Astrocyte (in vitro differentiated cells and primary cell): ENCODE data around the gene SLC44A5. TPM values are rescaled to one million over a fixed set of nuclear protein-coding genes. Genes with fewer than 3 reads are reported as not detected.

Experiments used
- DNase-seq: peaks from one replicate; pipeline ENCODE4 v3.0.0-alpha.2; 2010; ENCODE audit warnings: low read depth
- FAIRE-seq: peaks from 2 replicates; lab custom pipeline; 2011; peaks lifted over from hg19 to GRCh38; lab: Jason Lieb, UNC
- H2AFZ ChIP-seq: 2 replicates; pipeline ENCODE4 v1.6.0; 2012; ENCODE audit warnings: low read depth, low read length, inconsistent platforms
- H3K27ac ChIP-seq: 2 replicates; pipeline ENCODE4 v1.5.1; 2011; ENCODE audit warnings: low read depth, low read length, inconsistent platforms
- H3K27me3 ChIP-seq: 2 replicates; pipeline ENCODE4 v1.6.0; 2011; ENCODE audit warnings: low read length, inconsistent platforms; ENCODE audit not compliant: insufficient read depth
- H3K36me3 ChIP-seq: 2 replicates; pipeline ENCODE4 v1.5.1; 2011; ENCODE audit warnings: low read length, inconsistent platforms; ENCODE audit not compliant: insufficient read depth
- H3K4me1 ChIP-seq: 2 replicates; pipeline ENCODE4 v1.5.1; 2011; ENCODE audit warnings: low read length, inconsistent platforms; ENCODE audit not compliant: insufficient read depth
- H3K4me2 ChIP-seq: 2 replicates; pipeline ENCODE4 v1.6.0; 2012; ENCODE audit warnings: low read length, inconsistent platforms
- H3K4me3 ChIP-seq: 2 replicates; pipeline ENCODE4 v1.5.1; 2011; ENCODE audit warnings: low read depth, mild to moderate bottlenecking, low read length, inconsistent platforms; ENCODE audit not compliant: insufficient read depth
- H3K79me2 ChIP-seq: 2 replicates; pipeline ENCODE4 v1.6.0; 2012; ENCODE audit warnings: mild to moderate bottlenecking, low read length, inconsistent platforms; ENCODE audit not compliant: insufficient read depth
- H3K9ac ChIP-seq: 2 replicates; pipeline ENCODE4 v1.6.0; 2012; ENCODE audit warnings: mild to moderate bottlenecking, low read length, inconsistent platforms
- H3K9me3 ChIP-seq: 2 replicates; pipeline ENCODE4 v1.5.1; 2012; ENCODE audit warnings: low read depth, mild to moderate bottlenecking, low read length, inconsistent platforms; ENCODE audit not compliant: insufficient read depth
- H4K20me1 ChIP-seq: 2 replicates; pipeline ENCODE4 v1.6.0; 2012; ENCODE audit warnings: low read length, inconsistent platforms; ENCODE audit not compliant: insufficient read depth
- H3K27ac Mint-ChIP-seq: one replicate; pipeline ENCODE4 v1.8.0; 2021; ENCODE audit warnings: mild to moderate bottlenecking, mixed read lengths; ENCODE audit not compliant: unreplicated experiment
- H3K27me3 Mint-ChIP-seq: one replicate; pipeline ENCODE4 v1.8.0; 2021; ENCODE audit warnings: low read depth, mixed read lengths; ENCODE audit not compliant: unreplicated experiment
- H3K36me3 Mint-ChIP-seq: one replicate; pipeline ENCODE4 v1.8.0; 2021; ENCODE audit warnings: low read depth, mixed read lengths; ENCODE audit not compliant: unreplicated experiment
- H3K4me1 Mint-ChIP-seq: one replicate; pipeline ENCODE4 v1.8.0; 2021; ENCODE audit warnings: low read depth, mixed read lengths; ENCODE audit not compliant: unreplicated experiment
- H3K4me3 Mint-ChIP-seq: one replicate; pipeline ENCODE4 v1.8.0; 2021; ENCODE audit warnings: mild to moderate bottlenecking, moderate library complexity, mixed read lengths; ENCODE audit not compliant: unreplicated experiment
- H3K9me3 Mint-ChIP-seq: one replicate; pipeline ENCODE4 v1.8.0; 2021; ENCODE audit warnings: mild to moderate bottlenecking, mixed read lengths; ENCODE audit not compliant: unreplicated experiment
- CTCF ChIP-seq: IDR thresholded peaks from 2 replicates; pipeline ENCODE4 v1.5.1; 2011; ENCODE audit warnings: low read depth, mild to moderate bottlenecking, inconsistent platforms, low read length, moderate library complexity; ENCODE audit not compliant: insufficient read depth
- EZH2 ChIP-seq: IDR thresholded peaks from 2 replicates; pipeline ENCODE4 v1.6.1; 2012; ENCODE audit warnings: mild to moderate bottlenecking, low read length, inconsistent platforms; ENCODE audit not compliant: insufficient read depth
- total RNA-seq: library from RNA; stranded (reverse); gene quantifications from 2 replicates; pipeline ENCODE4 v1.2.1, GENCODE V29; 2021

The SLC44A5 gene
- total RNA-seq, 1 donor from 2014 or later, result 2.2 TPM

- H2AFZ ChIP-seq, result peak overlapping the region; percentile 74
- peaks cover 11% of the 10 kb centered on the region for H3K4me1 ChIP-seq
- peak overlapping the region; percentile 45 for H3K4me3 ChIP-seq
- DNase-seq, result peak; percentile 38
- H3K4me2 ChIP-seq, result peak overlapping the region; percentile 92
- no peaks in the 10 kb centered on the region for H4K20me1 ChIP-seq
- peaks cover 56% of the 10 kb centered on the region for H3K27me3 Mint-ChIP-seq
- H3K4me1 Mint-ChIP-seq, result peaks cover 7% of the 10 kb centered on the region
- peaks cover 12% of the 10 kb centered on the region for H3K27me3 ChIP-seq
- H3K9ac ChIP-seq, result no peak overlapping the region
- no peaks in the 10 kb centered on the region for H3K36me3 Mint-ChIP-seq
- no peaks in the 10 kb centered on the region for H3K36me3 ChIP-seq
- H3K27ac Mint-ChIP-seq, result no peak overlapping the region
- TF ChIP-seq CTCF (no peak), EZH2 (peak; percentile 61)
- FAIRE-seq, result no peak
- peak overlapping the region; percentile 76 for H3K4me3 Mint-ChIP-seq
- no peaks in the 10 kb centered on the region for H3K9me3 ChIP-seq
- H3K79me2 ChIP-seq, result no peaks in the 10 kb centered on the region
- no peak overlapping the region for H3K27ac ChIP-seq
- H3K9me3 Mint-ChIP-seq, result no peaks in the 10 kb centered on the region
Measured at GRCh38 chr1:75616436-75617433, 5.8 kb upstream of the SLC44A5 start.

- H3K4me1 ChIP-seq, result peaks cover 11% of the 10 kb centered on the region
- H3K4me1 Mint-ChIP-seq, result peaks cover 7% of the 10 kb centered on the region
- H3K9me3 Mint-ChIP-seq, result no peaks in the 10 kb centered on the region
- H3K27me3 ChIP-seq, result peaks cover 12% of the 10 kb centered on the region
- no peak overlapping the region for H3K27ac Mint-ChIP-seq
- TF ChIP-seq EZH2 (no peak), CTCF (no peak)
- H3K79me2 ChIP-seq, result no peaks in the 10 kb centered on the region
- peak overlapping the region; percentile 82 for H2AFZ ChIP-seq
- H4K20me1 ChIP-seq, result no peaks in the 10 kb centered on the region
- no peak overlapping the region for H3K27ac ChIP-seq
- no peak for FAIRE-seq
- peak overlapping the region; percentile 74 for H3K9ac ChIP-seq
- peak overlapping the region; percentile 92 for H3K4me2 ChIP-seq
- H3K4me3 ChIP-seq, result peak overlapping the region; percentile 62
- H3K36me3 Mint-ChIP-seq, result no peaks in the 10 kb centered on the region
- peaks cover 59% of the 10 kb centered on the region for H3K27me3 Mint-ChIP-seq
- H3K9me3 ChIP-seq, result no peaks in the 10 kb centered on the region
- peak overlapping the region; percentile 79 for H3K4me3 Mint-ChIP-seq
- no peaks in the 10 kb centered on the region for H3K36me3 ChIP-seq
- peak; percentile 34 for DNase-seq
Measured at GRCh38 chr1:75615613-75616435, 4.9 kb upstream of the SLC44A5 start.
